ENCODE results near the gene SLC17A1. TPM values are rescaled to one million over a fixed set of nuclear protein-coding genes. Genes with fewer than 3 reads are reported as not detected.

Gene SLC17A1
- total RNA-seq, 2 donors from 2014 or later = not detected

DNA sequence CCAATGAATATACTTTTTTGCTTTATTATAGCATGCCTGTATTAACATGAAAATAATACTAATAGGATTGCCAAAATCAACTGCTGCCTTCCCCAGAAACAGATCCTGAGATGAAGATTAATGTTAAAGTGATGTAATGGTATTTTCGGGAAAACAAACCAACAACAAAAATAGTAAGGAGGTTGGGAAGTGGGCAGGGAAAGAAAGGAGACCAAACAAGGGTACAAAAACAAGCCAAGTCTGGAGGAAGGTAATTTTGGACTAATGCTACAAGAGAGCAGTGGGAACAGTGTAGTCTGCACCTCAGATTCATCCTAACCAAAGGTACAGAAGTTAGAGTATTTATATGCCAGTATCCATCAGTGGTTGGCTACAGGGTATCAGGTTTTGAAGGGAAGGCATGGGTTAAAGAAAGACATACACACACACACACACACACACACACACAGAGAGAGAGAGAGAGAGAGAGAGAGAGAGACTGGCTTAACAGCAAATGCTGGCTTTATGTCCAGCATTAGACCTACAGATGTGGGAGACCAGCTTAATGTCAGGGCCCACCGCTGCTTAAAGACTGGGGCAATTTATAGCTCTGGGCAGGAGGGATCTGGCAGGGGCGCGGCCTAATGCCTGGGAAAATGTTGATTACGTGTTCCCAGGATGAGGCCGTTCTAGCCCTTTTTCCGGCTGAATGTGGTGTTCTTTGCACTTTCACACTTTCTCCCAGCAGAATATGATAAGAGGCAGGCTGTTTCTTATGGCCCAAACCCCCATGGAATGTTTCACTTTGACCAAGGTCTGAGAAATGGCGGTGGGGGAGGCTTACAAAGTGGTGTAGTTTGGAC lies 3.8 kb upstream of the SLC17A1 start:
- ATAC-seq (peak; percentile 15 to 67), DNase-seq (peak; percentile 72)
- intact Hi-C loops (cut with DNase I) = no loop called here

DNA sequence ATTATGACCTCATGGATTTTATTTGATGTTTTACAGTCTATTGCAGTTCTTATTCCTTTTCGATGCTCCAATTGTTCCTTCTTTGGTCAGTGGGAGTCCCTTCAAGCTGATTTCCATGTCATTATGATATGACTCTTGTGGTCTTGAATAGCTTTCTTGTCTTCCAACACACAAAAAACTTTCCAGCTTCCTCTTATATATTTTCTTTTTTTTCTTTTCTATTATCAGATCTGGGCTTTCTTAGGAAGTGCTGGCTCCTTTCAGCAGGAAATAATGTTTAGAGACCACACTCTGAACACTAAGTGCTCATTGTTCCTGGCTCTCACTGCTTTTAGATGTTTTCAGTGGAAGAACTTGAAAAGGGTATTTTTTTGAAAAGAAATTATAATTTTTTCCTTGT lies 3.1 kb upstream of the SLC17A1 start:
- DNase-seq = no peak
- peak in 1 of 2 donors; percentile 44 for ATAC-seq
- intact Hi-C loops (cut with DNase I) = no loop called here

GRCh38 chr6:25833136-25833535 lies 1.3 kb upstream of the SLC17A1 start:
- DNase-seq (no peak), ATAC-seq (no peak)
- intact Hi-C loops (cut with DNase I) = no loop called here

DNA sequence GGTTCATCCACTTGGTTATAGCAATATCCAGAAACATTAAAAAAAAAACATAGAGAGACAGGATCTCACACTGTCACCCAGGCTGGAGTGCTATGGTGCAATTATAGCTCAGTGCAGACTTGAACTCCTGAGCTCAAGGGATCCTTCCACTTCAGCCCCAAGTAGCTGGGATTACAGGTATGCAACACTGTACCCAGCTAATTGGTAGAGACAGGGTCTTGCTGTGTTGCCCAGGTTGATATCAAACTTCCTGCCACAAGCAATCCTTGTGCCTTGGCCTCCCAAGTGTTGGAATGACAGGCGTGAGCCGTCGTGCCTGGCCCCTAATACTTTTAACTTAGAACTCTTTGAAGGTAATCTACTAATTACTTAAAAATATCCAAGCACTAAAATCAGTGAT lies 818 bp upstream of the SLC17A1 start:
- DNase-seq = no peak
- no peak for ATAC-seq
- intact Hi-C loops (cut with DNase I) = no loop called here

GRCh38 chr6:25832307-25832662 lies 433 bp upstream of the SLC17A1 start:
- DNase-seq (no peak), ATAC-seq (no peak)
- intact Hi-C loops (cut with DNase I) = no loop called here

GRCh38 chr6:25830458-25830857 lies 1.4 kb downstream of the SLC17A1 start:
- DNase-seq (no peak), ATAC-seq (no peak)
- intact Hi-C loops (cut with DNase I) = no loop called here

- ATAC-seq (no peak), DNase-seq (no peak)
- intact Hi-C loops (cut with DNase I) = no loop called here
Measured at GRCh38 chr6:25829375-25829774, 2.5 kb downstream of the SLC17A1 start.

DNA sequence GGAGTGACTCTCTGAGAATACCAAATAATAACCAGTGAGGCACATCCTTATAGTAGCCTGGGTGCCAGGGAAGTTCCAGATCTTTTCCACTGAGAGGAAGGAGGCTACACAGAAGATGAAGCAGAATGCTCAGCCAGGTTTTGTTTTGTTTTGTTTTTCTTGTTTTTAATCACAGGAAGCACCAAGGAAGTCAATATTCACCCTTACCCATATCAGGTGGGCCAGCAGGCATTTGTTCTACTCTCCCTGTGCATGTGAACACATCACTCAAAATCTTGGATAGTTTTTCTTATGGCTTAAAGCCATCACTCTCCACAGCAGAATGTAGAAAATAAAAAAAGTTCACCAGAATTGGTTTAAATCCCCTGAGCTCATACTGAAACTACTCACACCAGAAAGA lies 10.5 kb downstream of the SLC17A1 start:
- DNase-seq = no peak
- no peak for ATAC-seq
- intact Hi-C loops (cut with DNase I) = no loop called here

DNA sequence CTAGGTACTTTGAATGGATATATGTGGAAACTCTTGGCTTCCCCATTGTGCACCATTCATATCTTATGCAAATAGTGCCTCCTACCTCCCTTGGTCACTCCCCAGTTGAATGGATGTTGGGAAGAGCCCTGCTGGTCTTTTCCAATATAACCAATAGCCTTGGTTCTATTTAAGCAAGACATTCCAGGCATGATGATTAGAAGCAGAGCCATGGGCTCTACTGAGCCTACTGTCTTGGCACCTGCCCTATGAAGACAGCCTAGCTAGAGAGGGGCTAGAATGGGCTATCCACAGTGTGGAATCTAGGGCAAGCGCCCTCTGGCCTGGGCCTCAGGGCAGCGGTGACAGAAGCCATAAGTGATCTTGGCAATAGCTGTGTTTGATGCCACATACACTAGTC lies 15.6 kb downstream of the SLC17A1 start:
- intact Hi-C loops (cut with DNase I) = no loop called here
- ATAC-seq (no peak), DNase-seq (no peak)

GRCh38 chr6:25815194-25815593 lies 16.7 kb downstream of the SLC17A1 start:
- no peak for DNase-seq
- ATAC-seq = no peak
- intact Hi-C loops (cut with DNase I) = no loop called here

GRCh38 chr6:25804804-25805203 lies 27.0 kb downstream of the SLC17A1 start:
- DNase-seq = no peak
- no peak for ATAC-seq
- intact Hi-C loops (cut with DNase I) = no loop called here

- intact Hi-C loops (cut with DNase I) = no loop called here
- ATAC-seq (no peak), DNase-seq (no peak)
Measured at GRCh38 chr6:25801436-25801835, 30.4 kb downstream of the SLC17A1 start.

DNA sequence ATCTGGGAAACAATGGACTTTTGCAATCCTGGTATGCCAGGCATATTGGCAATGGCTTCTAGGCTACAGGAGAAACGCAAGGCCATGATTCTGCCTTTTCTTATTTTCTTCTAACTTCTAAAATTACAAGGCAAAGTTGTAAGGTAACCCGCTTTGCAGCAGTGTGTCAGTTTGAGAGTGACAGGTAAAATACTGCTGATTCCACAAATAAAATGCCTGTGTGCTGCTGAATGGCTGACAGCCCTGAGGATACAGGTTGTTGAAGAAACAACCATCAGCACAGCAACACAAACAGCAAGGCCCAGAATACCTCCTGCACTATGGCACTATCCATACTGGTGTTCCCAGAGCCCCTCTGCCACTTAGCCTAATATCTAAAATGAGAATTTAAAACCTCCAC lies 37.1 kb downstream of the SLC17A1 start:
- no peak for ATAC-seq
- intact Hi-C loops (cut with DNase I) = no loop called here

GRCh38 chr6:25793970-25794369 lies 37.9 kb downstream of the SLC17A1 start:
- intact Hi-C loops (cut with DNase I) = no loop called here
- DNase-seq = no peak
- no peak for ATAC-seq

More for the DNA sequence above, 37.1 kb downstream of the SLC17A1 start:
- no peak for DNase-seq

- ATAC-seq = no peak
- intact Hi-C loops (cut with DNase I) = no loop called here
- no peak for DNase-seq
Measured at GRCh38 chr6:25792016-25792415, 39.8 kb downstream of the SLC17A1 start.

DNA sequence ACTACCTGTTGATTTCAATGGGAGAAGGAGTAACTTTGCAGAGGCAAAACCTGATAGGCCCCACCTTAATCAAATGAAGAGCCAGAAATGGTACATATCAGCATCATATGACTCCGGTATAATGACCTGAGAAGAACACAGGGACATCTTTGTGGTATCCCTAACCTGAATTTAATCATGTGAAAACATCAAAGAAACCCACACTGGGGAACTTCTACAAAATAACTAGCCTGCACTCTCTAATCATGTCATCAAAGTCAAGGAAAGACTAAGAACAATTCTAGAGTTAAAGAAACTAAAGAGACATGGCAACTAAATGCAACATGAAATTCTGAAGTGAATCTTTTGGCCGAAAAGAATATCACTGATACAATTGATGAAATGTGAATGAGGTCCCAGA lies 42.4 kb downstream of the SLC17A1 start:
- intact Hi-C loops (cut with DNase I) = loop anchor here in 1 of 2 donors (10.0 kb wide), 1 partner anchor 215 kb away; no protein-coding TSS in a partner anchor
- no peak for DNase-seq
- ATAC-seq = no peak

- intact Hi-C loops (cut with DNase I) = loop anchor here in 1 of 2 donors (10.0 kb wide), 1 partner anchor 216 kb away; no protein-coding TSS in a partner anchor
- peak; percentile 38 to 44 for ATAC-seq
- DNase-seq = peak; percentile 35
Measured at GRCh38 chr6:25788305-25788922, 43.4 kb downstream of the SLC17A1 start.

GRCh38 chr6:25787428-25787827 lies 44.4 kb downstream of the SLC17A1 start:
- intact Hi-C loops (cut with DNase I) = loop anchor here in 1 of 2 donors (10.0 kb wide), 1 partner anchor 217 kb away; no protein-coding TSS in a partner anchor
- no peak for ATAC-seq
- DNase-seq = no peak

DNA sequence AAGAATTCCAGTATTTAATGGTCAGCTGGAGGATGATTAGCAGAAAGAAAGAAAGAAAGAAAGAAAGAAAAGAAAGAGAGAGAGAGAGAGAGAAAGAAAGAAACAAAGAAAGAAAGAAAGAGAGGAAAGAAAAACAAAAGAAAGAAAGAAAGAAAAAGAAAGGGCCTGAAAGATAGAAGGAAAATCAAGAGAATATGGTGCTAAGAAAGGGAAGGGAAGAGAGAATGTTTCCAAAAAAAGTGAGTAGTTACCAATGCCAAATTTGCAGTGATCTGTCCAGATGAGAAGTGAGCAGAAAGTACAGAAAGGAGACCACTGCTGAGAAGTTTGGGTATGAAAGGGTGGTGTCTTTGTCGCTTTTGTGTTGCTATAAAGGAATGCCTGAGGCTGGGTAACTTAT lies 50.7 kb downstream of the SLC17A1 start:
- intact Hi-C loops (cut with DNase I) = loop anchor here in 1 of 2 donors (10.0 kb wide), 1 partner anchor 224 kb away; no protein-coding TSS in a partner anchor
- ATAC-seq (no peak), DNase-seq (no peak)

DNA sequence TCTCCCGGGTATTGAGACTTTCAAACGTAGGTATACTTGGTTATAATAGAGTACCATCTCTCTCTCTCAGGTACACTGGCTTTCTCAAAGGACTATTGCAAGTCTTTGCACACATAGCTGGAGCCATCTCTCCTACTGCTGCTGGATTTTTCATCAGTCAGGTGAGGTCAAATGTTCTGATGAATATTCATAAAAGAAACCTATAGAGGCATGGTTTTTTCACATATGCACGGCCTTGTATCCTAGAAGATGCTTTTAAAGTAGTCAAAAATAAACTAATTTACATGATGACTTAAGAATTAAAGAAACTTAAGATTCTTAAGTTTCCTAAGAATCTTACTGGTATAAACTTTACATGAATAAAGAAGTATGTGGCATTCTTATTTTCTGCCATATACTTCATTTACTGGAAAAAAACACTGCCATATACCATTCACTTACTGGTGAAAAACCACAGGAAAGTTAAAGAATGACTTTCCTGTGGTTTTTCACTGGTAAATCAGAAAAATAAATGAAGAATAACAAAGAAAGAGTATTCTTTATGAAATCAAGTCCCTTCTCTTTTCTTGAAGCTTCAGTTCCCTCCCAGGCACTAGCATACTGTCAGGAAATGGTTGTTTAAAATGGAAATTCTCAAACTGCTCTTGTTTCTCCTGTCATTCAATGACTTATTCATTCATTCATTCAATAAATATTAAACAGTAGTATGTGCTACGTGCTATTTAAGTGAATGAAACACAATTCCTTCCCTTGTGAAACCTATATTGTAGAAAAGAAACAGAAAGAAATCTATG lies 53.8 kb downstream of the SLC17A1 start:
- intact Hi-C loops (cut with DNase I) = no loop called here
- no peak for DNase-seq
- no peak for ATAC-seq
